GM12891 (cell line): ENCODE measurements around the gene SRRD.

ENCODE experiments used
- DNase-seq: peaks from one replicate; pipeline ENCODE4 v3.0.0; 2011; ENCODE audit warnings: low spot score; ENCODE audit not compliant: insufficient read length
- FAIRE-seq: peaks from 2 replicates; lab custom pipeline; 2011; peaks lifted over from hg19 to GRCh38; lab: Jason Lieb, UNC
- PAX5 ChIP-seq: IDR thresholded peaks from 2 replicates; pipeline ENCODE4 v1.6.1; 2011; ENCODE audit warnings: low read length, moderate library complexity, mild to moderate bottlenecking; ENCODE audit not compliant: insufficient read depth, severe bottlenecking
- POLR2A ChIP-seq: IDR thresholded peaks from 2 replicates; pipeline ENCODE4 v1.6.1; 2011; ENCODE audit warnings: low read depth, low read length, control low read depth
- POLR2AphosphoS5 ChIP-seq: IDR thresholded peaks from 2 replicates; pipeline ENCODE4 v1.6.1; 2011; ENCODE audit warnings: low read depth, low read length, control low read depth
- POU2F2 ChIP-seq: IDR thresholded peaks from 2 replicates; pipeline ENCODE4 v1.6.1; 2011; ENCODE audit warnings: low read depth, mild to moderate bottlenecking, control low read depth, low read length, moderate library complexity
- SPI1 ChIP-seq: IDR thresholded peaks from 2 replicates; pipeline ENCODE4 v1.6.1; 2011; ENCODE audit warnings: low read depth, low read length, control low read depth
- TAF1 ChIP-seq: IDR thresholded peaks from 2 replicates; pipeline ENCODE4 v1.6.1; 2011; ENCODE audit warnings: low read depth, low read length, control low read depth

Gene SRRD

DNA sequence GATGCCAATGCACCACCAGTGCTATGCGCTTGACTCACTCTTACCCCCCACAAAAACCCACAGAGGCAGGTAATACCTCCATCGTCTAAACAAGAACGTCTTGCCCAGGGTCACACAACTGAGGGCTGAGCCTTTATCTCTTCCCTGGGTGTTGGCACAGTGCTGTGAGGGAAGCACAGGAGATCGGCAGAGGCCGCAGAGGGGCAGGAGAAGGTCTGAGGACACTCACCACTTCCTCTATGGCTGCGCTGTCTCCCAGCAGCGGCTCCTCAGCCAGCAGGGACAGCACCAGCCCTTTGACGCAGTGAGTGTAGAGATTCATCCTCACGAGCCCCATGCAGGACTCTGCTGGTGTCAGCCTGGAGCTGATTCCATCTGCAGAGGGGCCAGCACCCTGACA lies 20.0 kb upstream of the SRRD start:
- DNase-seq (no peak), FAIRE-seq (no peak)
- TF ChIP-seq POU2F2, result no peak
- TF ChIP-seq POLR2A, result no peak
- no peak for TF ChIP-seq PAX5
- TF ChIP-seq SPI1, result no peak
- TF ChIP-seq POLR2AphosphoS5, result no peak
- TF ChIP-seq TAF1, result no peak

DNA sequence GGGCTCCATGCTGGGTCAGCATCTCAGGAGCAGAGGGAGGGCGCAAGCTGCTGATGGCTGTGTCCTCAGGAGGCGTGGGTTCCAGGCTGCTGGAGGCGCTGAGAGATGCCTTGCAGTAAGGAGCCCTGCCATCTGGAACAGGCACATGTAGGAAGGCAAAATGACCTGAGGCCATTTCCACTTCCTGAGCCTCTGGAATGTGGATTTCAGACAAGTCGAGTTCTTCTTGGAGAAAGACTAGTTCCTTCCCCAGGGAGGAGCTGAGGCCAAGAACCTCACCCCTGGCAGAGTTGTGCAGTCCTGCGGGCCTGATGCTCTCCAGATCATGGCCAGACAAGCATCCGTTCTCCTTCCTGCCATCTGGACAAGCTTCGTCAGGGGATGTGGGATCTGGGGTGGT lies 19.4 kb upstream of the SRRD start:
- FAIRE-seq (no peak), DNase-seq (no peak)
- TF ChIP-seq TAF1 (no peak), POLR2A (no peak), PAX5 (no peak), POU2F2 (no peak), POLR2AphosphoS5 (no peak), SPI1 (no peak)

DNA sequence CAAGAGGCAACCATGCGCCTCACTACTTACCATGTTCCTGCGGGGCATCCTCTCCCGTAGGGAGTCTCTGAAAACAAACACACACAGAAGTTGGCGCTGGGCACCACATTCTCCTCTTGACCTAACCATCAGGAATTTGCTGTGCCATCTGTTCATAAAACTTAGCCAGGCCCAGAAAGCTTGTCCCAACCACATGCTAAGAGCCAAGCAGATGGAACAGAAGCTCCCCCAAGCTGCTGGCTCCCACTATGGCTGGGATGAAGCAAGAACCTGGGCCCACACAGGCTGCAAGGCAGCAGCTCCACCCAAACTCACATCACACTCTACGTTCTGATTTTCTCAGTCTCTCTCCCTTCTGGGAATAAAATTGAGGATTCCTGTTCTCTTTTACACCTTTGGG lies 17.5 kb upstream of the SRRD start:
- DNase-seq (no peak), FAIRE-seq (no peak)
- TF ChIP-seq SPI1, result no peak
- TF ChIP-seq POLR2AphosphoS5, result no peak
- no peak for TF ChIP-seq POU2F2
- TF ChIP-seq PAX5, result no peak
- no peak for TF ChIP-seq POLR2A
- no peak for TF ChIP-seq TAF1

DNA sequence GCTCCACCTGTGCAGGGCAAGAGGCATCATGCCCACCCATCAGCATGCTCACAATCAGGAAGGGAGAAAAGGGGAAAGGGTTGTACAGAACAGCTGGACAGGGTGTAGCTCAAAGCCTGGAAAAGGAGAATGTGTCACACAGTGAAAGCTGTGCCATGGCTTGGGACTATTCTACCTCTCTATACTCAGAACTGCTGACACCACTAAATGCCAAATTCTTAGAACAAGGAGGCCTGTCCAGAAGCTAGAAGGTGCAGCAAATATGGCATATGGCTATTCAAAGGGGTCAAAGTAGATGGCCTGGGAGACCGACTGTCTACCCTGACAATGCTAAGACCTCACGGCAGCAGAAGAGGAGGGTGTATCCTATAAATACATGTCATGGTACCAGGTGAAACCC lies 12.9 kb upstream of the SRRD start:
- DNase-seq (no peak), FAIRE-seq (no peak)

DNA sequence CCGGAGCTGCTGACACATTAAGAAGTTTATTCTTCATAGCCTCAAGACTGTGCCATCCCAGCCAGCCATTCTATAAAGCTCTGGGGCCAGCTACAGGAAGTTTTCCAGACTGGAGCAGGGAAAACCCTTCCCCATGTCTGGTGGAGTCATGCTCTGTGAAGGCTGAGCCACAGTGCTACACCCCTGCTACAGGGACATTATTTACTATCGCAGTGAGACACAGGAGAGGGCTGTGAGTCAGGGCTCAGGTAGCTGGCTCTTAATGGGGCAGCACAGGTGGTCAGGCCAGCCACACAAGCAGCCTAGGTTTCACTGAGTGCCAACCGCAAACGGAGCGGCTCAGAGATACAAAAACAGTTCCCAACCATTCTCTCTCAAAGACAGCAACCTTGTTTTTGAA lies 12.2 kb upstream of the SRRD start:
- DNase-seq (no peak), FAIRE-seq (no peak)
- TF ChIP-seq POLR2A, result no peak
- no peak for TF ChIP-seq POLR2AphosphoS5
- TF ChIP-seq TAF1, result no peak
- TF ChIP-seq POU2F2, result no peak
- no peak for TF ChIP-seq PAX5
- no peak for TF ChIP-seq SPI1

More for the DNA sequence above, 12.9 kb upstream of the SRRD start:
- TF ChIP-seq TAF1, result no peak
- TF ChIP-seq POLR2AphosphoS5, result no peak
- TF ChIP-seq POLR2A, result no peak
- no peak for TF ChIP-seq POU2F2
- TF ChIP-seq SPI1, result no peak
- no peak for TF ChIP-seq PAX5

DNA sequence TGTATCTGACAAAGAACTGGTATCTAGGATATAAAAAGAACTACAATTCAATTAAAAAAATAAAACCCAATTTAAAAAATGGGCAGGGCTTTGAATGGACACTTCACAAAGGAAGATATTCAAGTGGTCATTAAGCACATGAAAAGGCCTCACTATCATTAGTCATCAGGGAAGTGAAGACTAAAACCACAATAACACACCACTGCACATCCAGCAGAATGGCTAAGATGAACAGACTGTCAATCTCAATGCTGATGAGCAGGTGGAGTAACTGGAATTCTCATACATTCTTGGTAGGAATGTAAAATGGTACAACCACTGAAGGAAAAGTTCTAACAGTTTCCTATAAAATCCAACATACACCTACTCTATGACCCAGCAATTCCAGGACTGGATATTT lies 9.0 kb upstream of the SRRD start:
- DNase-seq (no peak), FAIRE-seq (peak; percentile 73)
- no peak for TF ChIP-seq PAX5
- TF ChIP-seq POLR2AphosphoS5, result no peak
- TF ChIP-seq SPI1, result no peak
- no peak for TF ChIP-seq POU2F2
- no peak for TF ChIP-seq TAF1
- TF ChIP-seq POLR2A, result no peak

DNA sequence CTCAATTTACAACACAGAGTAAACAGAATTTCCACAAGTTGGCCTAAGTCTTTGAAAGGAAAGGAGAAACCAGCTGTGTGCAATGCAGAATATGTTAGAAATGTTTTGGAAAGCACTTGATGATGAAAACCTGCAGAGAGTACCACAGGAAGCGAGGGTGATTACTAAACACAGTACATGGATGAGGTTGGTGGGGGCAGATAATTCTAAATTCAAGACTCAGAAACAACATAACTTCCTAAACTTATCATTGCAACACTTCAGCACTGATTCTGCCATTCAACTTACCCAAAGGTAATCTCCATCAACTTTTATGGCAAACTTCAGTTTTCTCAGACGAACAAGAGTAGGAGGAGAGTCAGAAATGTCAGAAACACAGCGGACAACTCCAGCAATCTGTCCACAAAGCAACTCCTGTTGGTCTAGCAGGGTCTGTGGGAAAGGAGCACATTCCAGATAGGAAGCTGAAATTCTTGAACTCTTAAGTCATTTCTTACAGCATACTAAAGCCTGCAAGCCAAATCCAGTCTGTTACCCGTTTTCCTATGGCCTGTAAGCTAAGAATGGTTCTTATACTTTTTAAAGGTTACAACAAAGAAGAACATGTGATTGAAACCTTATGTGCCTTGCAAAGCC lies 6.9 kb upstream of the SRRD start:
- no peak for DNase-seq
- TF ChIP-seq TAF1 (no peak), POLR2AphosphoS5 (no peak), POU2F2 (no peak), SPI1 (no peak), PAX5 (no peak), POLR2A (no peak)
- no peak for FAIRE-seq

DNA sequence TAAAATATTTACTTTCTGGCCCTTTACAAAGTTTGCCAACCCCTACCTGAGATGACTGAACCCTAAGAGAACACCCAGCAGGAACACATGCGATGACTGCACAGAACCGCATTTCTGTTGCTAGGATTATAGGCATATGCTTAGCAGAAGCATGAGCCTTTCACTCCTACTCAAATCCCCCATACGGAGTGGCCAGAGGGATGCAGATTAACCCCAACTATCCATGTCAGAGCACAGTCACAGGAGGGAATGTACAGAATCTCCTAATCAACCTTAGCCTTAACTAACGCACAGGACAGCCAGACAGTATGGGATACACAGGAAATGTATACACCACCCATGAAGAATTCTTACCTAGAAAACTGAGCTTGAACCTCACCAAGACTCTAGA lies 6.3 kb upstream of the SRRD start:
- no peak for DNase-seq
- no peak for FAIRE-seq
- no peak for TF ChIP-seq PAX5
- no peak for TF ChIP-seq TAF1
- no peak for TF ChIP-seq POU2F2
- no peak for TF ChIP-seq SPI1
- no peak for TF ChIP-seq POLR2AphosphoS5
- TF ChIP-seq POLR2A, result no peak

DNA sequence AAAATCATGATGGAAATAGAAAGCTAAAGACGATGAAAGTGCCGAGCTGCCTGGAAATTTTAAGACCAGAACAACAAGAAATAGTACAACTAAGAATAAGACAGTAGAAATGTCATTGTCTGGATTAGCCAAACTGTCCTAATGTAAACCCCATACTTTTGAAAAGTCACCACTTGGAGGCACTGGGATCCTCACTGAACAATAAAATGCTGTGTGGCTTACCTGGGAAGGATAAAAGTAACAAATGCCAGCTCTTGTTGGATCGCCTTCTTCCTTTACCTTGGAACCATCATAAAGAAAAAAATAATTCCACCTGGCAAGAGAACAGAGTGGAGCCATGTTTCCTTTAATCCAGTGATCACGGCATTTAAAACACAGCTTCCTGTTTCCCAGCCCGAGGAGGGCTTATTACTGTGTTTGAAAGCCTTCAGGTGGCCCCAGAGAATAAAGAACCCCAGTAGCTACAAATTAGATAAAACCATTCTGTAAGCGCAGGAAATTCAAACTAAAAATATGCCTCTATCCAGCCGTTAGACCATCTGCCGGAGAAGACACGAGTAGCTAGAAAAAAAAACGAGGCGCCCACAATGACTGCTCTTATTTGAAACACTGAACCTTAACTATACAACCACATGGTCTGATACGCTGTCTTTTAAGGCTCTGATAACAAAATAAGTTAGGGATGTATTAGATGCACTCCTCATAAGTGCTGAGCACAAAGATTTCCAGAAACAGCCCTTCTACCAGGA lies 4.5 kb upstream of the SRRD start:
- DNase-seq (no peak), FAIRE-seq (no peak)
- TF ChIP-seq POU2F2, result no peak
- TF ChIP-seq SPI1, result no peak
- TF ChIP-seq POLR2AphosphoS5, result no peak
